Stomach (tissue), 4 donors: ENCODE measurements around the gene MYCBP2.

Source experiments
- EP300 ChIP-seq: sonication (generic); formaldehyde crosslinking; IDR thresholded peaks from one replicate; pipeline ENCODE4 v1.6.1; 2017; ENCODE audit warnings: antibody characterized with exemption
- POLR2A ChIP-seq, 4 donors: fragments of 450-650 bp; IDR thresholded peaks; one replicate each; pipeline ENCODE4 v1.6.1; 2016; ENCODE audit warnings: antibody characterized with exemption in 4 of 4, control low read depth in 2 of 4, mild to moderate bottlenecking in 1 of 4, moderate library complexity in 1 of 4
- POLR2AphosphoS5 ChIP-seq, 3 donors: sonication (generic); formaldehyde crosslinking; IDR thresholded peaks; one replicate each; pipeline ENCODE4 v1.6.1; 2016; ENCODE audit warnings: antibody characterized with exemption in 3 of 3
- TF ChIP-seq, protein P1 (sequence below), 7 experiments: fragments of 450-650 bp in 4 of 7; fragments of 200-600 bp in 3 of 7; sonication (generic) in 3 of 7; IDR thresholded peaks; one replicate each; pipeline ENCODE4 v1.5.1; 2016 to 2019; ENCODE audit warnings: antibody characterized with exemption in 7 of 7, control low read depth in 2 of 7, mild to moderate bottlenecking in 1 of 7

GRCh38 chr13:77094773-77095172 is 232.1 kb downstream of the MYCBP2 start:
- no peak for TF ChIP-seq POLR2AphosphoS5 (IDR thresholded peaks at IDR 0.05)
- no peak for TF ChIP-seq POLR2A (IDR thresholded peaks at IDR 0.05)
- TF ChIP-seq, protein P1, sequence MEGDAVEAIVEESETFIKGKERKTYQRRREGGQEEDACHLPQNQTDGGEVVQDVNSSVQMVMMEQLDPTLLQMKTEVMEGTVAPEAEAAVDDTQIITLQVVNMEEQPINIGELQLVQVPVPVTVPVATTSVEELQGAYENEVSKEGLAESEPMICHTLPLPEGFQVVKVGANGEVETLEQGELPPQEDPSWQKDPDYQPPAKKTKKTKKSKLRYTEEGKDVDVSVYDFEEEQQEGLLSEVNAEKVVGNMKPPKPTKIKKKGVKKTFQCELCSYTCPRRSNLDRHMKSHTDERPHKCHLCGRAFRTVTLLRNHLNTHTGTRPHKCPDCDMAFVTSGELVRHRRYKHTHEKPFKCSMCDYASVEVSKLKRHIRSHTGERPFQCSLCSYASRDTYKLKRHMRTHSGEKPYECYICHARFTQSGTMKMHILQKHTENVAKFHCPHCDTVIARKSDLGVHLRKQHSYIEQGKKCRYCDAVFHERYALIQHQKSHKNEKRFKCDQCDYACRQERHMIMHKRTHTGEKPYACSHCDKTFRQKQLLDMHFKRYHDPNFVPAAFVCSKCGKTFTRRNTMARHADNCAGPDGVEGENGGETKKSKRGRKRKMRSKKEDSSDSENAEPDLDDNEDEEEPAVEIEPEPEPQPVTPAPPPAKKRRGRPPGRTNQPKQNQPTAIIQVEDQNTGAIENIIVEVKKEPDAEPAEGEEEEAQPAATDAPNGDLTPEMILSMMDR (IDR thresholded peaks at IDR 0.05) = no peak
- no peak for TF ChIP-seq EP300
